K562 (cell line): Measurements from ENCODE around the gene PKD1L1. TPM values are rescaled to one million over a fixed set of nuclear protein-coding genes. Genes with fewer than 3 reads are reported as not detected.

ENCODE experiments used
- BCLAF1 ChIP-seq, 2 experiments: fragments of 450-650 bp in 1 of 2; IDR thresholded peaks; 2 replicates each; pipeline ENCODE4 v1.6.1; 2011 to 2017; ENCODE audit warnings: low read depth in 2 of 2, antibody characterized with exemption in 1 of 2, borderline replicate concordance in 1 of 2, low read length in 1 of 2, mild to moderate bottlenecking in 1 of 2, mixed read lengths in 1 of 2; ENCODE audit not compliant: control insufficient read depth in 1 of 2
- CBFA2T2 ChIP-seq: fragments of 450-650 bp; conservative IDR thresholded peaks from 2 replicates; pipeline ENCODE4 v1.6.1; 2017; ENCODE audit warnings: mild to moderate bottlenecking
- DIDO1 ChIP-seq: fragments of 450-650 bp; IDR thresholded peaks from 2 replicates; pipeline ENCODE4 v1.6.1; 2016; ENCODE audit warnings: low read depth, missing biosample characterization, missing genetic modification characterization
- ELF2 ChIP-seq: fragments of 250-450 bp; sonication (Bioruptor Pico); IDR thresholded peaks from 2 replicates; pipeline ENCODE4 v1.5.0; 2021; ENCODE audit warnings: mild to moderate bottlenecking
- HMGN3 ChIP-seq: IDR thresholded peaks from 2 replicates; pipeline ENCODE4 v1.6.1; 2011; ENCODE audit warnings: borderline replicate concordance, low read depth, mild to moderate bottlenecking, mixed read lengths, low read length; ENCODE audit not compliant: insufficient read length; ENCODE audit errors: extremely low read depth
- PML ChIP-seq: IDR thresholded peaks from 2 replicates; pipeline ENCODE4 v1.6.1; 2012; ENCODE audit warnings: low read length, inconsistent platforms
- POLR2AphosphoS2 ChIP-seq: IDR thresholded peaks from 2 replicates; pipeline ENCODE4 v1.6.1; 2012; ENCODE audit warnings: low read length, improper control_type of control experiment
- SLC30A9 ChIP-seq: fragments of 250-450 bp; sonication (Bioruptor Pico); IDR thresholded peaks from 2 replicates; pipeline ENCODE4 v1.8.0; 2022; ENCODE audit warnings: mild to moderate bottlenecking, moderate library complexity
- TBL1XR1 ChIP-seq, 2 experiments: IDR thresholded peaks; 2 replicates each; pipeline ENCODE4 v1.6.1; 2012; ENCODE audit warnings: improper control_type of control experiment in 2 of 2, low read length in 2 of 2, mild to moderate bottlenecking in 1 of 2
- ZNF277 ChIP-seq: fragments of 250-450 bp; sonication (Bioruptor Pico); IDR thresholded peaks from 2 replicates; pipeline ENCODE4 v1.8.0; 2022; ENCODE audit warnings: inconsistent platforms, mild to moderate bottlenecking, moderate library complexity, borderline replicate concordance
- ZNF444 ChIP-seq: fragments of 250-450 bp; sonication (Bioruptor Pico); IDR thresholded peaks from 2 replicates; pipeline ENCODE4 v1.4.0; 2020; ENCODE audit warnings: mild to moderate bottlenecking, moderate library complexity
- ZNF668 ChIP-seq: fragments of 250-450 bp; sonication (Bioruptor Pico); IDR thresholded peaks from 2 replicates; pipeline ENCODE4 v1.8.0; 2022; ENCODE audit warnings: mild to moderate bottlenecking, inconsistent platforms
- polyA plus RNA-seq, 8 experiments: library from polyadenylated mRNA; depleted of rRNA in 4 of 8; stranded (reverse) in 5 of 8; unstranded in 3 of 8; fragments of >200 nt; fragmentation: Nextera tagmentation in 2 of 8; fragmentation: Illumina TruSeq in 1 of 8; extraction: Ambion mirVana in 2 of 8; extraction: Trizol in 1 of 8; gene quantifications; 2 replicates each; pipeline versions ENCODE4 v1.2.1 to v1.2.3, GENCODE V29; 2011 to 2014; ENCODE audit warnings: inconsistent platforms in 1 of 8, missing spikeins in 1 of 8
- total RNA-seq, 7 experiments: library from RNA; depleted of rRNA in 6 of 7; stranded (reverse); fragments of >200 nt in 6 of 7; fragmentation: Illumina TruSeq in 2 of 7; extraction: Trizol in 2 of 7; gene quantifications; 2 replicates each; pipeline versions ENCODE4 v1.2.1 to v1.2.3, GENCODE V29; 2011 to 2021; ENCODE audit warnings: low replicate concordance in 1 of 7
- TF ChIP-seq, protein P1 (sequence below): fragments of 250-450 bp; sonication (Bioruptor Pico); IDR thresholded peaks from 2 replicates; pipeline ENCODE4 v1.8.0; 2022; ENCODE audit warnings: moderate library complexity, mild to moderate bottlenecking, inconsistent platforms

The PKD1L1 gene
- total and polyA plus RNA-seq, 9 of the 15 experiments (the other 6 are each of a cell fraction or from before 2014, with no cell fraction given) = 0.01 to 0.02 TPM; not detected in 7

GRCh38 chr7:47809387-47809786, 138.9 kb downstream of the PKD1L1 start (continued):
- TF ChIP-seq BCLAF1 (IDR thresholded peaks at IDR 0.05; ENCODE audit: borderline replicate concordance in 1 of 2, control insufficient read depth in 1 of 2, low read depth in 2 of 2, low read length in 1 of 2) (no peak), PML (no peak), HMGN3 (no peak), DIDO1 (tag) (no peak), ZNF444 (CRISPR knock-in tag) (no peak), ZNF277 (CRISPR knock-in tag) (no peak), POLR2AphosphoS2 (no peak), TBL1XR1 (IDR thresholded peaks at IDR 0.05; ENCODE audit: low read length in 2 of 2) (no peak), ZNF668 (CRISPR knock-in tag) (no peak), ELF2 (CRISPR knock-in tag) (no peak), CBFA2T2 (no peak), SLC30A9 (CRISPR knock-in tag) (no peak)
- TF ChIP-seq, protein P1, sequence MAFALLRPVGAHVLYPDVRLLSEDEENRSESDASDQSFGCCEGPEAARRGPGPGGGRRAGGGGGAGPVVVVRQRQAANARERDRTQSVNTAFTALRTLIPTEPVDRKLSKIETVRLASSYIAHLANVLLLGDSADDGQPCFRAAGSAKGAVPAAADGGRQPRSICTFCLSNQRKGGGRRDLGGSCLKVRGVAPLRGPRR (CRISPR knock-in tag) = no peak
